ENCODE measurements around the gene CHN2.

The CHN2 gene

GRCh38 chr7:29418651-29419050 lies 224.1 kb downstream of the CHN2 start:
- 100% methylated on average over 1 to 3 of the region's 6 CpGs for WGBS, 2 experiments (ENCODE audit: insufficient coverage in 2 of 2)
- Histone ChIP-seq H3K36me3 (ENCODE audit: control insufficient read depth, insufficient read depth, low read length) (no peaks in the 10 kb centered on the region), H3K27ac (ENCODE audit: low read depth, low read length, severe bottlenecking) (no peak overlapping the region), H3K4me3 (ENCODE audit: extremely low read depth, insufficient read depth, low read length, poor library complexity, severe bottlenecking) (no peak overlapping the region), H3K9me3 (ENCODE audit: control insufficient read depth, low read length) (no peaks in the 10 kb centered on the region), H3K4me1 (ENCODE audit: control insufficient read depth, insufficient read depth, low read length, poor library complexity, severe bottlenecking) (no peaks in the 10 kb centered on the region)

- Histone ChIP-seq H3K27ac (ENCODE audit: low read depth, low read length, severe bottlenecking) (no peak overlapping the region), H3K4me1 (ENCODE audit: control insufficient read depth, insufficient read depth, low read length, poor library complexity, severe bottlenecking) (no peaks in the 10 kb centered on the region), H3K9me3 (ENCODE audit: control insufficient read depth, low read length) (no peaks in the 10 kb centered on the region), H3K36me3 (ENCODE audit: control insufficient read depth, insufficient read depth, low read length) (no peaks in the 10 kb centered on the region), H3K4me3 (ENCODE audit: extremely low read depth, insufficient read depth, low read length, poor library complexity, severe bottlenecking) (no peak overlapping the region)
Measured at GRCh38 chr7:29420011-29420410, 225.4 kb downstream of the CHN2 start.

- 85 to 93% methylated on average over 8 of the region's 12 CpGs for WGBS, 2 experiments (ENCODE audit: insufficient coverage in 2 of 2)
- Histone ChIP-seq H3K36me3 (ENCODE audit: control insufficient read depth, insufficient read depth, low read length) (no peaks in the 10 kb centered on the region), H3K4me1 (ENCODE audit: control insufficient read depth, insufficient read depth, low read length, poor library complexity, severe bottlenecking) (no peaks in the 10 kb centered on the region), H3K4me3 (ENCODE audit: extremely low read depth, insufficient read depth, low read length, poor library complexity, severe bottlenecking) (no peak overlapping the region), H3K27ac (ENCODE audit: low read depth, low read length, severe bottlenecking) (no peak overlapping the region), H3K9me3 (ENCODE audit: control insufficient read depth, low read length) (no peaks in the 10 kb centered on the region)
Measured at GRCh38 chr7:29421010-29421956, 226.7 kb downstream of the CHN2 start.

- WGBS, 2 experiments (ENCODE audit: insufficient coverage in 2 of 2), result 80 to 86% methylated on average over 1 of the region's 5 CpGs
Measured at GRCh38 chr7:29422829-29423228, 228.3 kb downstream of the CHN2 start.

GRCh38 chr7:29424295-29424983 lies 229.9 kb downstream of the CHN2 start:
- 97 to 98% methylated on average over 5 to 6 of the region's 7 CpGs for WGBS, 2 experiments (ENCODE audit: insufficient coverage in 2 of 2)
- H3K9me3 ChIP-seq (ENCODE audit: control insufficient read depth, low read length), result no peaks in the 10 kb centered on the region
- no peaks in the 10 kb centered on the region for H3K36me3 ChIP-seq (ENCODE audit: control insufficient read depth, insufficient read depth, low read length)

More at GRCh38 chr7:29422829-29423228, 228.3 kb downstream of the CHN2 start:
- no peaks in the 10 kb centered on the region for H3K36me3 ChIP-seq (ENCODE audit: control insufficient read depth, insufficient read depth, low read length)
- no peaks in the 10 kb centered on the region for H3K4me1 ChIP-seq (ENCODE audit: control insufficient read depth, insufficient read depth, low read length, poor library complexity, severe bottlenecking)
- H3K4me3 ChIP-seq (ENCODE audit: extremely low read depth, insufficient read depth, low read length, poor library complexity, severe bottlenecking), result no peak overlapping the region
- H3K9me3 ChIP-seq (ENCODE audit: control insufficient read depth, low read length), result no peaks in the 10 kb centered on the region
- no peak overlapping the region for H3K27ac ChIP-seq (ENCODE audit: low read depth, low read length, severe bottlenecking)

GRCh38 chr7:29424984-29425309 lies 230.4 kb downstream of the CHN2 start:
- Histone ChIP-seq H3K4me3 (ENCODE audit: extremely low read depth, insufficient read depth, low read length, poor library complexity, severe bottlenecking) (no peak overlapping the region), H3K27ac (ENCODE audit: low read depth, low read length, severe bottlenecking) (no peak overlapping the region), H3K4me1 (ENCODE audit: control insufficient read depth, insufficient read depth, low read length, poor library complexity, severe bottlenecking) (no peaks in the 10 kb centered on the region), H3K36me3 (ENCODE audit: control insufficient read depth, insufficient read depth, low read length) (no peaks in the 10 kb centered on the region), H3K9me3 (ENCODE audit: control insufficient read depth, low read length) (no peaks in the 10 kb centered on the region)
- WGBS, 2 experiments (ENCODE audit: insufficient coverage in 2 of 2), result 100% methylated on average over 1 to 3 of the region's 3 CpGs

More at GRCh38 chr7:29424295-29424983, 229.9 kb downstream of the CHN2 start:
- Histone ChIP-seq H3K4me1 (ENCODE audit: control insufficient read depth, insufficient read depth, low read length, poor library complexity, severe bottlenecking) (no peaks in the 10 kb centered on the region), H3K4me3 (ENCODE audit: extremely low read depth, insufficient read depth, low read length, poor library complexity, severe bottlenecking) (no peak overlapping the region), H3K27ac (ENCODE audit: low read depth, low read length, severe bottlenecking) (no peak overlapping the region)

- Histone ChIP-seq H3K9me3 (ENCODE audit: control insufficient read depth, low read length) (no peaks in the 10 kb centered on the region), H3K4me1 (ENCODE audit: control insufficient read depth, insufficient read depth, low read length, poor library complexity, severe bottlenecking) (no peaks in the 10 kb centered on the region), H3K4me3 (ENCODE audit: extremely low read depth, insufficient read depth, low read length, poor library complexity, severe bottlenecking) (no peak overlapping the region), H3K27ac (ENCODE audit: low read depth, low read length, severe bottlenecking) (no peak overlapping the region), H3K36me3 (ENCODE audit: control insufficient read depth, insufficient read depth, low read length) (no peaks in the 10 kb centered on the region)
- 94 to 98% methylated on average over 3 to 4 of the region's 5 CpGs for WGBS, 2 experiments (ENCODE audit: insufficient coverage in 2 of 2)
Measured at GRCh38 chr7:29426587-29426986, 232.0 kb downstream of the CHN2 start.

GRCh38 chr7:29429401-29429800 lies 234.8 kb downstream of the CHN2 start:
- H3K27ac ChIP-seq (ENCODE audit: low read depth, low read length, severe bottlenecking), result no peak overlapping the region
- no CpG with 5 or more reads among the region's 1 CpG for WGBS, 2 experiments (ENCODE audit: insufficient coverage in 2 of 2)

GRCh38 chr7:29430279-29430949 lies 235.8 kb downstream of the CHN2 start:
- WGBS, 2 experiments (ENCODE audit: insufficient coverage in 2 of 2), result 90 to 94% methylated on average over 6 of the region's 8 CpGs

More at GRCh38 chr7:29429401-29429800, 234.8 kb downstream of the CHN2 start:
- H3K9me3 ChIP-seq (ENCODE audit: control insufficient read depth, low read length), result no peaks in the 10 kb centered on the region
- no peaks in the 10 kb centered on the region for H3K4me1 ChIP-seq (ENCODE audit: control insufficient read depth, insufficient read depth, low read length, poor library complexity, severe bottlenecking)
- H3K36me3 ChIP-seq (ENCODE audit: control insufficient read depth, insufficient read depth, low read length), result no peaks in the 10 kb centered on the region
- H3K4me3 ChIP-seq (ENCODE audit: extremely low read depth, insufficient read depth, low read length, poor library complexity, severe bottlenecking), result no peak overlapping the region

GRCh38 chr7:29431686-29432085 lies 237.1 kb downstream of the CHN2 start:
- H3K27ac ChIP-seq (ENCODE audit: low read depth, low read length, severe bottlenecking), result no peak overlapping the region
- WGBS, 2 experiments (ENCODE audit: insufficient coverage in 2 of 2), result 94 to 100% methylated on average over 2 of the region's 3 CpGs
- H3K9me3 ChIP-seq (ENCODE audit: control insufficient read depth, low read length), result no peaks in the 10 kb centered on the region
- no peaks in the 10 kb centered on the region for H3K4me1 ChIP-seq (ENCODE audit: control insufficient read depth, insufficient read depth, low read length, poor library complexity, severe bottlenecking)
- H3K4me3 ChIP-seq (ENCODE audit: extremely low read depth, insufficient read depth, low read length, poor library complexity, severe bottlenecking), result no peak overlapping the region
- H3K36me3 ChIP-seq (ENCODE audit: control insufficient read depth, insufficient read depth, low read length), result no peaks in the 10 kb centered on the region

More at GRCh38 chr7:29430279-29430949, 235.8 kb downstream of the CHN2 start:
- Histone ChIP-seq H3K4me1 (ENCODE audit: control insufficient read depth, insufficient read depth, low read length, poor library complexity, severe bottlenecking) (no peaks in the 10 kb centered on the region), H3K9me3 (ENCODE audit: control insufficient read depth, low read length) (no peaks in the 10 kb centered on the region), H3K36me3 (ENCODE audit: control insufficient read depth, insufficient read depth, low read length) (no peaks in the 10 kb centered on the region), H3K4me3 (ENCODE audit: extremely low read depth, insufficient read depth, low read length, poor library complexity, severe bottlenecking) (no peak overlapping the region), H3K27ac (ENCODE audit: low read depth, low read length, severe bottlenecking) (no peak overlapping the region)
